Measurements from ENCODE around the gene COPZ1. TPM values are rescaled to one million over a fixed set of nuclear protein-coding genes. Genes with fewer than 3 reads are reported as not detected.

Gene COPZ1
- total RNA-seq, 1 donor from 2014 or later: 129 TPM

- TF ChIP-seq CTCF (IDR thresholded peaks at IDR 0.05): no peak
- Histone ChIP-seq H3K27ac (no peak overlapping the region), H3K4me1 (peaks cover 66% of the 10 kb centered on the region), H3K4me3 (no peak overlapping the region), H3K36me3 (peaks cover 74% of the 10 kb centered on the region), H3K27me3 (ENCODE audit: low read depth) (no peaks in the 10 kb centered on the region), H3K9me3 (no peaks in the 10 kb centered on the region)
- DNase-seq (no peak), ATAC-seq (peak; percentile 50)
- intact Hi-C loops (cut with DNase I): no loop called here
Measured at GRCh38 chr12:54286042-54287030, 38.6 kb upstream of the COPZ1 start.

- no peak overlapping the region for H3K27ac ChIP-seq
- ATAC-seq: no peak
Measured at GRCh38 chr12:54287261-54288157, 37.4 kb upstream of the COPZ1 start.

GRCh38 chr12:54292083-54292930, 32.6 kb upstream of the COPZ1 start:
- intact Hi-C loops (cut with DNase I): no loop called here

More at GRCh38 chr12:54287261-54288157, 37.4 kb upstream of the COPZ1 start:
- TF ChIP-seq CTCF (IDR thresholded peaks at IDR 0.05): no peak
- no peaks in the 10 kb centered on the region for H3K9me3 ChIP-seq
- H3K27me3 ChIP-seq (ENCODE audit: low read depth): no peaks in the 10 kb centered on the region
- intact Hi-C loops (cut with DNase I): no loop called here
- H3K4me1 ChIP-seq: peaks cover 54% of the 10 kb centered on the region
- no peak overlapping the region for H3K4me3 ChIP-seq
- no peak for DNase-seq
- peaks cover 64% of the 10 kb centered on the region for H3K36me3 ChIP-seq

GRCh38 chr12:54292931-54293241, 32.0 kb upstream of the COPZ1 start:
- Histone ChIP-seq H3K9me3 (no peaks in the 10 kb centered on the region), H3K36me3 (peaks cover 15% of the 10 kb centered on the region), H3K27ac (no peak overlapping the region), H3K4me1 (peaks cover 15% of the 10 kb centered on the region), H3K27me3 (ENCODE audit: low read depth) (no peaks in the 10 kb centered on the region), H3K4me3 (no peak overlapping the region)
- DNase-seq (no peak), ATAC-seq (no peak)
- intact Hi-C loops (cut with DNase I): no loop called here
- TF ChIP-seq CTCF (IDR thresholded peaks at IDR 0.05): no peak

More at GRCh38 chr12:54292083-54292930, 32.6 kb upstream of the COPZ1 start:
- Histone ChIP-seq H3K4me1 (peaks cover 15% of the 10 kb centered on the region), H3K27me3 (ENCODE audit: low read depth) (no peaks in the 10 kb centered on the region), H3K27ac (no peak overlapping the region), H3K36me3 (peaks cover 21% of the 10 kb centered on the region), H3K4me3 (no peak overlapping the region), H3K9me3 (no peaks in the 10 kb centered on the region)
- no peak for DNase-seq
- no peak for ATAC-seq
- no peak for TF ChIP-seq CTCF (IDR thresholded peaks at IDR 0.05)
